ENCODE data around the gene SLC25A45. TPM values are rescaled to one million over a fixed set of nuclear protein-coding genes. Genes with fewer than 3 reads are reported as not detected.

SLC25A45 gene
- total RNA-seq, 1 experiment from 2014 or later, result 1.1 TPM

DNA sequence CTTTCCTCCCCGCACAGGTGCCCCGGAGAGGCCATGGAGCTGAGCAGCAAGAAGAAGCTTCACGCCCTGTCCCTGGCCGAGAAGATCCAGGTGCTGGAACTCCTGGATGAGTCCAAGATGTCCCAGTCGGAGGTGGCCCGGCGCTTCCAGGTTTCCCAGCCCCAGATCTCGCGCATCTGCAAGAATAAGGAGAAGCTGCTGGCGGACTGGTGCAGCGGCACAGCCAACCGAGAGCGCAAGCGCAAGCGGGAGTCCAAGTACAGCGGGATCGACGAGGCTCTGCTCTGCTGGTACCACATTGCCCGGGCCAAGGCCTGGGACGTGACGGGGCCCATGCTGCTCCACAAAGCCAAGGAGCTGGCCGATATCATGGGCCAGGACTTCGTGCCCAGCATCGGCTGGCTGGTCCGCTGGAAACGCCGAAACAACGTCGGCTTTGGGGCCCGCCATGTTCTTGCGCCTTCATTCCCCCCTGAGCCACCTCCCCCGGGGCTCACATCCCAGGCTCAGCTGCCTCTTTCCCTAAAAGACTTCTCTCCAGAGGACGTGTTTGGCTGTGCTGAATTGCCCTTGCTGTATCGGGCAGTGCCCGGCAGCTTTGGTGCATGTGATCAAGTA, 26.6 kb downstream of the SLC25A45 start:
- Histone ChIP-seq H3K9ac (ENCODE audit: extremely low read depth, insufficient read length, low read length) (no peak overlapping the region), H3K18ac (ENCODE audit: insufficient read length, low read depth, low read length) (no peak overlapping the region), H2BK120ac (ENCODE audit: low read depth, low read length, poor library complexity, severe bottlenecking) (no peak overlapping the region), H3K9me3 (ENCODE audit: control insufficient read depth, low read depth, low read length) (no peaks in the 10 kb centered on the region), H3K4me1 (ENCODE audit: insufficient read depth, low read length) (no peaks in the 10 kb centered on the region), H3K56ac (ENCODE audit: insufficient read length, low read depth, low read length) (no peak overlapping the region), H2BK5ac (ENCODE audit: insufficient read length, low read length) (no peak overlapping the region), H3K23me2 (ENCODE audit: insufficient read length, low read depth, low read length, poor library complexity, severe bottlenecking) (peaks cover 18% of the 10 kb centered on the region), H2BK20ac (ENCODE audit: low read depth, low read length, poor library complexity, severe bottlenecking) (no peak overlapping the region), H4K5ac (ENCODE audit: insufficient read length, low read depth, low read length) (no peak overlapping the region), H3K4me2 (ENCODE audit: insufficient read depth, insufficient read length, low read length) (peak overlapping the region; percentile 65), H4K91ac (ENCODE audit: insufficient read length, low read depth, low read length) (no peak overlapping the region), H3K79me1 (ENCODE audit: insufficient read depth, low read depth, low read length, poor library complexity, severe bottlenecking) (no peaks in the 10 kb centered on the region), H3K23ac (ENCODE audit: insufficient read length, low read depth, low read length) (no peak overlapping the region), H4K20me1 (ENCODE audit: control insufficient read depth, insufficient read depth, insufficient read length) (no peaks in the 10 kb centered on the region), H2AK5ac (ENCODE audit: insufficient read length, low read length) (no peak overlapping the region), H3T11ph (ENCODE audit: low read length) (no peak overlapping the region), H3K4ac (ENCODE audit: low read depth, low read length) (no peak overlapping the region), H2BK12ac (ENCODE audit: insufficient read length, low read depth, low read length) (no peak overlapping the region), H3K27ac (ENCODE audit: insufficient read length, low read depth, low read length) (no peak overlapping the region), H2BK15ac (ENCODE audit: low read depth, low read length) (no peak overlapping the region), H3K14ac (ENCODE audit: insufficient read depth, low read length) (no peak overlapping the region), H2AFZ (ENCODE audit: low read length) (no peak overlapping the region), H3K79me2 (ENCODE audit: insufficient read depth, low read length) (no peaks in the 10 kb centered on the region), H4K8ac (replicated peaks; ENCODE audit: insufficient read length, low read depth, low read length) (no peak overlapping the region), H3K27me3 (ENCODE audit: insufficient read depth, low read length) (peaks cover 2% of the 10 kb centered on the region; the same call in 1 of the 2 replicates)
- Mint-ChIP-seq H3K27ac (no peak overlapping the region; a peak in 1 of 7 replicates), H3K4me1 (peaks cover 17 to 19% of the 10 kb centered on the region in 2 experiments), H3K27me3 (ENCODE audit: low read depth) (peaks cover 31% of the 10 kb centered on the region), H3K36me3 (ENCODE audit: insufficient read depth in 1 of 3, low read depth in 3 of 3) (peaks cover 5 to 20% (median 16%) of the 10 kb centered on the region in 3 experiments; a peak in 6 of 7 replicates), H3K4me3 (peak overlapping the region; percentile 82 to 94), H3K9me3 (no peaks in the 10 kb centered on the region; a peak in 1 of 5 replicates)
- TF ChIP-seq, protein P1, sequence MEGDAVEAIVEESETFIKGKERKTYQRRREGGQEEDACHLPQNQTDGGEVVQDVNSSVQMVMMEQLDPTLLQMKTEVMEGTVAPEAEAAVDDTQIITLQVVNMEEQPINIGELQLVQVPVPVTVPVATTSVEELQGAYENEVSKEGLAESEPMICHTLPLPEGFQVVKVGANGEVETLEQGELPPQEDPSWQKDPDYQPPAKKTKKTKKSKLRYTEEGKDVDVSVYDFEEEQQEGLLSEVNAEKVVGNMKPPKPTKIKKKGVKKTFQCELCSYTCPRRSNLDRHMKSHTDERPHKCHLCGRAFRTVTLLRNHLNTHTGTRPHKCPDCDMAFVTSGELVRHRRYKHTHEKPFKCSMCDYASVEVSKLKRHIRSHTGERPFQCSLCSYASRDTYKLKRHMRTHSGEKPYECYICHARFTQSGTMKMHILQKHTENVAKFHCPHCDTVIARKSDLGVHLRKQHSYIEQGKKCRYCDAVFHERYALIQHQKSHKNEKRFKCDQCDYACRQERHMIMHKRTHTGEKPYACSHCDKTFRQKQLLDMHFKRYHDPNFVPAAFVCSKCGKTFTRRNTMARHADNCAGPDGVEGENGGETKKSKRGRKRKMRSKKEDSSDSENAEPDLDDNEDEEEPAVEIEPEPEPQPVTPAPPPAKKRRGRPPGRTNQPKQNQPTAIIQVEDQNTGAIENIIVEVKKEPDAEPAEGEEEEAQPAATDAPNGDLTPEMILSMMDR (conservative IDR thresholded peaks at IDR 0.05), result no peak
- peak; percentile 51 for DNase-seq
- no CpG with 5 or more reads among the region's 35 CpGs for WGBS (ENCODE audit: extremely low coverage, insufficient read length, low lambda C conversion rate)

Measured in H9 (cell line).